ENCODE data around the gene NAV2.

GRCh38 chr11:19811380-19811779, 98.7 kb downstream of the NAV2 start:
- TF ChIP-seq CTCF (conservative IDR thresholded peaks at IDR 0.05 in 1 of 2, IDR thresholded peaks at IDR 0.05 in 1 of 2; ENCODE audit: low read depth in 1 of 2, low read length in 2 of 2) (no peak), EZH2 (IDR thresholded peaks at IDR 0.05; ENCODE audit: low read length, missing control alignments) (no peak)
